ENCODE data around the gene PCDH9.

PCDH9 gene

GRCh38 chr13:66751691-66752090 lies 478.4 kb downstream of the PCDH9 start:
- no peak for DNase-seq (ENCODE audit: low read depth in 3 of 3)

- no peak for DNase-seq (ENCODE audit: low read depth in 3 of 3)
Measured at GRCh38 chr13:66748712-66749111, 481.4 kb downstream of the PCDH9 start.

GRCh38 chr13:66745307-66745706 lies 484.8 kb downstream of the PCDH9 start:
- no peak for DNase-seq (ENCODE audit: low read depth in 3 of 3)

GRCh38 chr13:66723576-66723975 lies 506.6 kb downstream of the PCDH9 start:
- no peak for DNase-seq (ENCODE audit: low read depth in 3 of 3)

GRCh38 chr13:66716538-66716937 lies 513.6 kb downstream of the PCDH9 start:
- no peak for DNase-seq (ENCODE audit: low read depth in 3 of 3)

- no peak for DNase-seq (ENCODE audit: low read depth in 3 of 3)
Measured at GRCh38 chr13:66714795-66715194, 515.3 kb downstream of the PCDH9 start.

GRCh38 chr13:66704110-66704509 lies 526.0 kb downstream of the PCDH9 start:
- DNase-seq (ENCODE audit: low read depth in 3 of 3): no peak

- DNase-seq (ENCODE audit: low read depth in 3 of 3): no peak
Measured at GRCh38 chr13:66703597-66703996, 526.5 kb downstream of the PCDH9 start.

GRCh38 chr13:66700117-66700601 lies 530.0 kb downstream of the PCDH9 start:
- DNase-seq (ENCODE audit: low read depth in 3 of 3): no peak

GRCh38 chr13:66693656-66694055 lies 536.5 kb downstream of the PCDH9 start:
- DNase-seq (ENCODE audit: low read depth in 3 of 3): no peak

- DNase-seq (ENCODE audit: low read depth in 3 of 3): no peak
Measured at GRCh38 chr13:66691149-66691548, 539.0 kb downstream of the PCDH9 start.

- DNase-seq (ENCODE audit: low read depth in 3 of 3): no peak
Measured at GRCh38 chr13:66689628-66690027, 540.5 kb downstream of the PCDH9 start.

- DNase-seq (ENCODE audit: low read depth in 3 of 3): no peak
Measured at GRCh38 chr13:66689037-66689619, 541.0 kb downstream of the PCDH9 start.

- DNase-seq (ENCODE audit: low read depth in 3 of 3): no peak
Measured at GRCh38 chr13:66681403-66681802, 548.7 kb downstream of the PCDH9 start.

- DNase-seq (ENCODE audit: low read depth in 3 of 3): no peak
Measured at GRCh38 chr13:66680031-66680430, 550.1 kb downstream of the PCDH9 start.

- DNase-seq (ENCODE audit: low read depth in 3 of 3): no peak
Measured at GRCh38 chr13:66675620-66676019, 554.5 kb downstream of the PCDH9 start.

GRCh38 chr13:66673401-66673800 lies 556.7 kb downstream of the PCDH9 start:
- DNase-seq (ENCODE audit: low read depth in 3 of 3): no peak

GRCh38 chr13:66665991-66666390 lies 564.1 kb downstream of the PCDH9 start:
- DNase-seq (ENCODE audit: low read depth in 3 of 3): no peak

GRCh38 chr13:66663711-66664110 lies 566.4 kb downstream of the PCDH9 start:
- DNase-seq (ENCODE audit: low read depth in 3 of 3): no peak

GRCh38 chr13:66663206-66663605 lies 566.9 kb downstream of the PCDH9 start:
- DNase-seq (ENCODE audit: low read depth in 3 of 3): no peak

GRCh38 chr13:66661336-66661735 lies 568.8 kb downstream of the PCDH9 start:
- DNase-seq (ENCODE audit: low read depth in 3 of 3): no peak

GRCh38 chr13:66660468-66660813 lies 569.7 kb downstream of the PCDH9 start:
- no peak for DNase-seq (ENCODE audit: low read depth in 3 of 3)

GRCh38 chr13:66659701-66660467 lies 570.3 kb downstream of the PCDH9 start:
- DNase-seq (ENCODE audit: low read depth in 3 of 3): no peak

GRCh38 chr13:66659286-66659685 lies 570.9 kb downstream of the PCDH9 start:
- no peak for DNase-seq (ENCODE audit: low read depth in 3 of 3)

All from stimulated activated CD4-positive, alpha-beta T cell treated with anti-CD3 and anti-CD28 coated beads, TNF-alpha, amount 100 ng/mL, for 4 hours (primary cell).